Thyroid gland (tissue), 4 donors: ENCODE data around the gene ASB10. TPM values are rescaled to one million over a fixed set of nuclear protein-coding genes. Genes with fewer than 3 reads are reported as not detected.

Experiments
- DNase-seq, 2 donors: peaks; one replicate each; pipeline ENCODE4 v3.0.0-alpha.2; 2019
- H3K27ac ChIP-seq, 3 donors: fragments of 200-600 bp; sonication (generic); 1 replicate in 2 of 3; 2 replicates in 1 of 3; pipeline ENCODE4 v1.5.1; 2016 to 2019; ENCODE audit warnings: mild to moderate bottlenecking in 1 of 3, moderate library complexity in 1 of 3
- H3K27me3 ChIP-seq: fragments of 200-600 bp; sonication (generic); one replicate; pipeline ENCODE4 v1.5.1; 2019
- H3K36me3 ChIP-seq, 2 donors: fragments of 200-600 bp; sonication (generic); one replicate each; pipeline ENCODE4 v1.5.1; 2016 to 2019
- H3K4me1 ChIP-seq, 2 donors: fragments of 200-600 bp; sonication (generic); one replicate each; pipeline ENCODE4 v1.5.1; 2017 to 2019
- H3K4me3 ChIP-seq, 3 donors: fragments of 200-600 bp; sonication (generic); replicated peaks in 1 of 3; 1 replicate in 2 of 3; 2 replicates in 1 of 3; pipeline ENCODE4 v1.5.1; 2016; ENCODE audit warnings: mild to moderate bottlenecking in 1 of 3
- H3K9me3 ChIP-seq: fragments of 200-600 bp; sonication (generic); one replicate; pipeline ENCODE4 v1.5.1; 2017
- CTCF ChIP-seq, 6 experiments: fragments of 200-600 bp in 3 of 6; fragments of 450-650 bp in 3 of 6; sonication (generic) in 3 of 6; IDR thresholded peaks; one replicate each; pipeline ENCODE4 v1.5.1; 2016 to 2019; ENCODE audit warnings: antibody characterized with exemption in 6 of 6, mild to moderate bottlenecking in 2 of 6, inconsistent platforms in 1 of 6, moderate library complexity in 1 of 6
- POLR2A ChIP-seq, 2 donors: fragments of 450-650 bp; IDR thresholded peaks; one replicate each; pipeline ENCODE4 v1.6.1; 2017; ENCODE audit warnings: antibody characterized with exemption in 2 of 2, mild to moderate bottlenecking in 2 of 2, moderate library complexity in 1 of 2
- WGBS, 2 donors: methylation state at CpG; one replicate each; pipeline ENCODE4 v1.1.5; 2017; 5-methylcytosine and 5-hydroxymethylcytosine counted together
- intact Hi-C: fragments of 100-400 bp; cut with DNase I; formaldehyde crosslinking; loops from one replicate; pipeline ENCODE4 v1.15.1; 2023
- total RNA-seq, 4 donors: library from RNA; depleted of rRNA; stranded (reverse); fragments of >200 nt; gene quantifications; one replicate each; pipeline ENCODE4 v1.2.3, GENCODE V29; 2016

The ASB10 gene
- total RNA-seq, 4 donors from 2014 or later = not detected

- no peaks in the 10 kb centered on the region for H3K36me3 ChIP-seq
- 84% methylated on average over 36 to 43 of the region's 43 CpGs for WGBS, 2 donors
- no peak overlapping the region for H3K4me3 ChIP-seq
- no peak for TF ChIP-seq POLR2A (IDR thresholded peaks at IDR 0.05)
- no peak for TF ChIP-seq CTCF (IDR thresholded peaks at IDR 0.05)
- H3K9me3 ChIP-seq = no peaks in the 10 kb centered on the region
- DNase-seq = no peak
- no peaks in the 10 kb centered on the region for H3K4me1 ChIP-seq
- no peaks in the 10 kb centered on the region for H3K27me3 ChIP-seq
- H3K27ac ChIP-seq = no peak overlapping the region
- intact Hi-C loops = loop anchor here (2.0 to 10.0 kb wide), 2 partner anchors 53 to 131 kb away; no protein-coding TSS in a partner anchor
Observed at GRCh38 chr7:151173386-151174245, 13.4 kb downstream of the ASB10 start.

GRCh38 chr7:151172273-151173141 is 14.5 kb downstream of the ASB10 start:
- no peak overlapping the region for H3K4me3 ChIP-seq
- H3K9me3 ChIP-seq = no peaks in the 10 kb centered on the region
- no peak overlapping the region for H3K27ac ChIP-seq
- TF ChIP-seq POLR2A (IDR thresholded peaks at IDR 0.05) (no peak), CTCF (IDR thresholded peaks at IDR 0.05) (peak; percentile 1 to 100 (median 100))
- intact Hi-C loops = loop anchor here (10.0 kb wide), 1 partner anchor 132 kb away; no protein-coding TSS in a partner anchor
- 21 to 30% methylated on average over 30 to 42 of the region's 42 CpGs for WGBS, 2 donors
- no peaks in the 10 kb centered on the region for H3K36me3 ChIP-seq
- peak; percentile 72 to 77 for DNase-seq
- peaks cover 0 to 9% of the 10 kb centered on the region in 2 donors for H3K4me1 ChIP-seq
- no peaks in the 10 kb centered on the region for H3K27me3 ChIP-seq

GRCh38 chr7:151168787-151169162 is 18.3 kb downstream of the ASB10 start:
- no peaks in the 10 kb centered on the region for H3K36me3 ChIP-seq
- no peak for DNase-seq
- no peak overlapping the region for H3K4me3 ChIP-seq
- intact Hi-C loops = no loop called here
- TF ChIP-seq POLR2A (IDR thresholded peaks at IDR 0.05) = no peak
- no peak for TF ChIP-seq CTCF (IDR thresholded peaks at IDR 0.05)
- no peak overlapping the region for H3K27ac ChIP-seq
- peaks cover 5 to 20% of the 10 kb centered on the region in 2 donors for H3K4me1 ChIP-seq
- no peaks in the 10 kb centered on the region for H3K9me3 ChIP-seq
- WGBS, 2 donors = 40% methylated on average over 10 of the region's 10 CpGs
- no peaks in the 10 kb centered on the region for H3K27me3 ChIP-seq

- Histone ChIP-seq H3K27ac (no peak overlapping the region), H3K4me3 (peak overlapping the region in 1 of 3 donors; percentile 22), H3K9me3 (no peaks in the 10 kb centered on the region), H3K27me3 (no peaks in the 10 kb centered on the region), H3K4me1 (peaks cover 5 to 20% of the 10 kb centered on the region in 2 donors), H3K36me3 (no peaks in the 10 kb centered on the region)
- intact Hi-C loops = no loop called here
- TF ChIP-seq POLR2A (IDR thresholded peaks at IDR 0.05) (no peak), CTCF (IDR thresholded peaks at IDR 0.05) (peak; percentile 15 to 67 (median 30))
- 6 to 8% methylated on average over 7 to 30 of the region's 52 CpGs for whole genome bisulfite sequencing, 2 donors
- peak; percentile 17 to 18 for DNase-seq
Observed at GRCh38 chr7:151168003-151168786, 18.9 kb downstream of the ASB10 start.
